ENCODE data around the gene ALPL.

ALPL gene

DNA sequence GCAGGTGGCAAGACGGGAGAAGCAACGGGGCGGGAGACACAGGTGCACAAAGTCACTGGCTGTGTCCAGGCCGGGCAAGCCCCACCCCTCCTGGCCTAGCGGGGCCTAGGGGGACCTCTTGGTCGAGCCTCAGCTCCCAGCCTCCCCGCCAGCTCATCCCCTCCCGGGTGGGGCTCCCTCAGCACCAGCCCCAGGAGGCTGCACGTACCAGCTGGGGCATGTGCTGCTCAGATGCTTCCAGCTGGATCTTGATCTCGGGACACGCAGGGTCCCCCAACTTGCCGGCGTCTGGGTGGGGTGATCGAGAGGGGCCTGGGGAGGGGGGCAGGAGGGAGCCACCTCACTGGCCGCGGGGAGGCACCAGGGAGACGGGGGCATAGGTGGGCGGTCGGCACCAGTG is 88.5 kb downstream of the ALPL start:
- no peak for TF ChIP-seq JUND (IDR thresholded peaks at IDR 0.05; ENCODE audit: low read depth)
- in situ Hi-C loops (cut with HindIII; ENCODE audit: low pct_unique_long_range_greater_than_20kb, low sequenced_read_pairs) = no loop called here
- no peak for DNase-seq (ENCODE audit: low read depth in 1 of 2, low spot score in 1 of 2)

DNA sequence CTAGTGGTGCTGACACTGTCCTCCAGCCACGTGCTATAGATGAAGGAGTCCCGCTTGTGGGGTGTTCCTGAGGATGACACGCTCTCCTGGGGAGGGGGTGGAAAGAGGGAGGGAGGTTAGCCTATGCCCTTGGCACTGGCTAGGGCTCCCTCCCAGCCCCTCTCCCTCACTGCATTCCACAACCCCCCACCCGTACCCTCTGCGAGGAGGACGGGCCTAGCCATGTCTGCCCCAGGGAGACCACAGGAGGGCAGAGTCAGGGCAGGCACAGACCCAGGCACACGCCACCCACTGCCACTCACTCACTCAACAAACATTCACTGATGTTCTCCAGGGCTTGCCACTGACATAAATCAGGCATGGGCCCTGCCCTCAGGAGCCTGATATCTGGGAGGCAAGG is 89.2 kb downstream of the ALPL start:
- in situ Hi-C loops (cut with HindIII; ENCODE audit: low pct_unique_long_range_greater_than_20kb, low sequenced_read_pairs) = no loop called here
- TF ChIP-seq JUND (IDR thresholded peaks at IDR 0.05; ENCODE audit: low read depth) = no peak
- no peak for DNase-seq (ENCODE audit: low read depth in 1 of 2, low spot score in 1 of 2)

DNA sequence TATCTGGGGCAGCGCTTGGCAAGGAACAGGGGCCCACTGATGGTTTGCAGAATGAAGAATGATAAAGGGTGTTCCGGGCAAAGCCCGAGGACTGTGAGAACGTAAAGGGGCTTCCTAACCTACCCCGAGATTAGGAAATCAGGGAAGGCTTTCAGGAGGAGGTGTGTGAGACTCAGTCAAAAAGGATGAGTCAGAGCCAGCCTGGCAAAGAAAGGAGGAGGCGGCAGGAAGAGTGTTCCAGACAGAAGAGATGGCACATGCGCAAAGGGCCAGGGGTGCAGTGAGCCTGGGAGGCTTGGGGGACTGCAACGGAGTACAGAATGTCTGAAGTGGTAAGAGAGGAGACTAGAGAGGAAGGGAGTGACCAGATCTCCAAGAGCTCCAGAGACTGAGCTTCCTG is 89.7 kb downstream of the ALPL start:
- no peak for DNase-seq (ENCODE audit: low read depth in 1 of 2, low spot score in 1 of 2)
- in situ Hi-C loops (cut with HindIII; ENCODE audit: low pct_unique_long_range_greater_than_20kb, low sequenced_read_pairs) = no loop called here
- TF ChIP-seq JUND (IDR thresholded peaks at IDR 0.05; ENCODE audit: low read depth) = no peak

DNA sequence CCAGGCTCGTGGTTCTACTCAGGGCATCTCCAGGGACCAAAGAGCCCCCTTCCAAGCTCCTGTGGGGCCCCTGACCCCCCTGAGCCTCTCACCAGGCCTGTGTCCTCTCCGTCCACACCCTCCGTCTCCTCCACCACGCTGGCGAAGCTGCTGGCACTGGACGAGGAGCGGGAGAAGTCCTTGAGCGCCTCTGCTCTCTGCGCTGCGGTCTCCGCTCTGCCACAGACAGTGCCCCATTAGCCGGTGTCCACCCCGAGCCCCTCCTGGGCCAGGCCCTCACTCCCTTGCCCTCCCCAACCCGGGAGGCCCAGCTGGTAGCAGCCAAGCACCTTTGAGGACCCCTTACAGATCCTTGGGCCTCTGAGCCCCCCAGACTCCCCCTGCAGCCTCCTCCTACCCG is 90.2 kb downstream of the ALPL start:
- TF ChIP-seq JUND (IDR thresholded peaks at IDR 0.05; ENCODE audit: low read depth) = no peak
- in situ Hi-C loops (cut with HindIII; ENCODE audit: low pct_unique_long_range_greater_than_20kb, low sequenced_read_pairs) = no loop called here
- DNase-seq (ENCODE audit: low read depth in 1 of 2, low spot score in 1 of 2) = no peak

DNA sequence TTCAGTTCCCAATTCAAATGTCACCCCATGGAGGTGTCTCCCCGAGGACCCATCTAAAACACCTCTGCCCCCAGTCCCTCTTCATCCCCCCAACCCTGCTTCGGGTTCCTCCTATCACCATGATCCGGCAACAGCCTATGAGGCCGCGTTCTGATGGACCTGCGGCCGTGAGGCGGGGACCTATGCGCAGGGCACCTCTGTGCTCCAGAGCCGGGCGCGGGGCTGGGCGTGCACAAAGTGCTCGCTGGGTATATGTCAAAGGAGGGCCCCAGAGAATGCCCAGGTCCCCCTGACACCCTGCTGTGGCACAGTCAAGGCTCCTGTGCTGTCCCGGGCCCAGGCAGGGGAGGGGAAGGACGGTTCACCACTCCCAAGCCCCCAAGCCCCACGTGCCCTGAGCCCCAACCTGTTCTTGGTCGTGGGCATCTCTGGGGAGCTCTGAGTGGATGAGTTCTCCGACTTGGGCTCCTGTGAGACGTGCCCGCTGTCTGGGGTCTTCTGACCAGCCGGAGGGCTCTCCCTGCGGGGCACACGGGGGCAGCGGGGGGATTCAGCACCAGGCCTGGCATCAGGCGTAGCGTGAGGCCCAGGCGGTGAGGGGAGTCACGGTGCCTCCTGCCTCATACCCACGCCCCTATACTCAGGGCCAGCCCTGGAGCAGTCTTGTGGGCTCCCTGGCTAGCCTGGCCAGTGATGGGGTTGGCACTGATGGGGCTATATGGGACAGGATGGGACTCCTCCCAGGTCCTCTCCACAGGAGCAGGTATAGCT is 92.2 kb downstream of the ALPL start:
- TF ChIP-seq JUND (IDR thresholded peaks at IDR 0.05; ENCODE audit: low read depth) = no peak
- DNase-seq (ENCODE audit: low read depth in 1 of 2, low spot score in 1 of 2) = no peak
- in situ Hi-C loops (cut with HindIII; ENCODE audit: low pct_unique_long_range_greater_than_20kb, low sequenced_read_pairs) = no loop called here

DNA sequence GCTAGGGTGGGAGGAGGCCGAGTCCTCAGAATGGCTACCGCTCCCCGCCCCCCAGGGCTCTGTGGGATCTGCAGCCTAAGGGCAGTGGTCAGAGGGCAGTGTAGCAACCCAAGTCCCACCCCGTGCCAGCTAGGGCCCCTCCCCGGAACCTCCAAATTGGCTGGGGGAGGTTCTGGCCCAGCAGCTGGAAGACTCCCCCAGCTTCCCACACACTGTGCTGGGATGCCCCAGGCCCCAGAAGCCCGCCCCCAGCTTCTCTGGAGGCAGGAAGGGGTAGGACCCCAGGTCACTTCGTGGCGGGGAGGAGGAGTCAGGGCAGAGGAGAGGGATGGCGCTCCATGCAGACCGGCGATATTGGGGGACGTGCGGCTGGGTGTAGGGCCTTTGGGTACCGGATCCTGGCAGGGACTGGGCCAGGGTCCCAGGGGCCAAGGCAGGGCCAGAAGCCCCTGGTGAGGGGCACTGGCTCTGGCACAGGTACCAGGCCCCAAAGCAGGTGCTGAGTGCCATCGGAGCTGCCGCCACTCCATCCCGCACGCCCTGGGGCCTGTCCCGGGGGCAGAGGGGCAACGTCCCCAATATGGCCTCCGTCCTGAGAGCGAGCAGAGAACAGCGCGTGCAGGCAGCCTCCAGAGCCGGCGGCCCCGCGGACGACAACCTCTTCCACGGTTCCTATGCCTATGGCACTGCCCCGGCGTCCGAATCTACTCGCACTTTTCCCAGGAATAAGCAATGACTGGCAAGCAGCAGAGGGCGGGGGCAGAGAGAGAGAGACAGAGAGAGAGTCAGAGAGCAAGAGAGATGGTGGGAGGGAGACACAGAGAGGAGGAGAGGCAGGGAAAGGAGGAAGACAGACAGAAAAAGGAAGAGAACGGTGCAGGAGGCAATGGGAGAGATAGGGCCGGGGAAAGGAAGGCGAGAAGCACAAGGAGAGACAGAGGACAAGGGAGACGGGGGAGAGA is 94.2 kb downstream of the ALPL start:
- in situ Hi-C loops (cut with HindIII; ENCODE audit: low pct_unique_long_range_greater_than_20kb, low sequenced_read_pairs) = no loop called here
- DNase-seq (ENCODE audit: low read depth in 1 of 2, low spot score in 1 of 2) = no peak
- no peak for TF ChIP-seq JUND (IDR thresholded peaks at IDR 0.05; ENCODE audit: low read depth)

DNA sequence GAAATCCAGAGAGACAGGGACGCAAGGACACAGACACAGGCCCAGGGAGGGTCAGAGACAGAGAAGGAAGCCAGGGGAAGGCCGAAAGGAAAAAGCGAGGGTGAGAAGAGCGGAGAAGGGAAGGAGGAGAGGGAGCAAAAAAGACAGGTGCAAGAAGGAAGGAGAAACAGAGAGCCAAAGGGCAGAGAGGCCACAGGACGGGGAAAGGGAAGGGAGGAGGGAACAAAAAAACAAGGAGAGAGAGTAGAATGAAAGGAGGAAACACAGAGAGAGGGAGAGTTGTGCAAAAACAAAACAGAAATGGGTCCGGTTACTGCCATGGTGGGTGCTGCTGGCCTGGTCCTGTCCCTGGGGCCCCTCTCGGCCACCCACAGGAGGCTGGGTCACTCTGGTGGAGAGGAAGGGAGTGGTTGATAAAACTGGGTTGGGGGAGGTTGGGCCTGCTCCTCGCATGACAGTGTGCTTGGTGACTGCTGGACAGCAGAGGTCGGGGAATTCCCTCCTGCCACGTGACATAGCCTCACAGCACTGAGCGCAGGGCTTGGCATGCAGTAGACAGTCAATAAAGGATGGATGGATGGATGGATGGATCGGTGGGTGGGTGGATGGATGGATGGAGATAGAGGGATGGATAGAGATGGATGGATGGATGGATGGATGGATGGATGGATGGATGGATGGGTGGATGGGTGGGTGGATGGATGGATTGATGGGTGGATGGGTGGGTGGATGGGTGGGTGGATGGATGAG is 95.2 kb downstream of the ALPL start:
- no peak for DNase-seq (ENCODE audit: low read depth in 1 of 2, low spot score in 1 of 2)
- no peak for TF ChIP-seq JUND (IDR thresholded peaks at IDR 0.05; ENCODE audit: low read depth)
- in situ Hi-C loops (cut with HindIII; ENCODE audit: low pct_unique_long_range_greater_than_20kb, low sequenced_read_pairs) = no loop called here

DNA sequence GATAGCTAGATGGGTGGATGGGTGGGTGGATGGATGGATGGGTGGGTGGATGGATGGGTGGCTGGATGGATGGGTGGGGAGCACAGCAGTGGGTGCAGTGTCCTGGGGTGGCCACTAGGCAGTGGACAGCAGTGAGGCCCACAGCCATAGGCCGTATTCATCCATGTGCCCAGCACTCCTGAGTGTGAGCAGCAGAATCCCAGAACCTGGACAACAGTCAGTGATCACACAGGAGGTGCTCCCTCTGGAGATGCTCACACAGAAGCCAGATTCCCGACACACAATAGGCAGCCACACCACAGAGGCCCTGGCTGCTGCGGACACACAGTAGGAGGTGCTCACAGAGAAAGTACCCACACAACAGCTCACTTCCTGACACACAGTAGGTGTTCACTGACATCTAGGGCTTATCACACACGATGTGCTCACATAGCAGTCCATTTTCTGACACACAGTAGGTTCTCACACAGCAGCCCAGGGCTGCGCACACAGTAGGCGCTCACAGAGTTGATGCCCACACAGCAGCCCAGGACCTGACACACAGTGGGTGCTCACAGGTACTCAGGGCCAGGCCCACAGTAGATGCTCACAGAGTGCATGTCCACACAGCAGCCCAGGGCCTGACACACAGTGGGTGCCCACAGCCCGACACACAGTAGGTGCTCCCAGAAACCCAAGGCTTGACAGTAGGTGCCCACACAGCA is 95.9 kb downstream of the ALPL start:
- in situ Hi-C loops (cut with HindIII; ENCODE audit: low pct_unique_long_range_greater_than_20kb, low sequenced_read_pairs) = no loop called here
- no peak for TF ChIP-seq JUND (IDR thresholded peaks at IDR 0.05; ENCODE audit: low read depth)
- DNase-seq (ENCODE audit: low read depth in 1 of 2, low spot score in 1 of 2) = no peak

DNA sequence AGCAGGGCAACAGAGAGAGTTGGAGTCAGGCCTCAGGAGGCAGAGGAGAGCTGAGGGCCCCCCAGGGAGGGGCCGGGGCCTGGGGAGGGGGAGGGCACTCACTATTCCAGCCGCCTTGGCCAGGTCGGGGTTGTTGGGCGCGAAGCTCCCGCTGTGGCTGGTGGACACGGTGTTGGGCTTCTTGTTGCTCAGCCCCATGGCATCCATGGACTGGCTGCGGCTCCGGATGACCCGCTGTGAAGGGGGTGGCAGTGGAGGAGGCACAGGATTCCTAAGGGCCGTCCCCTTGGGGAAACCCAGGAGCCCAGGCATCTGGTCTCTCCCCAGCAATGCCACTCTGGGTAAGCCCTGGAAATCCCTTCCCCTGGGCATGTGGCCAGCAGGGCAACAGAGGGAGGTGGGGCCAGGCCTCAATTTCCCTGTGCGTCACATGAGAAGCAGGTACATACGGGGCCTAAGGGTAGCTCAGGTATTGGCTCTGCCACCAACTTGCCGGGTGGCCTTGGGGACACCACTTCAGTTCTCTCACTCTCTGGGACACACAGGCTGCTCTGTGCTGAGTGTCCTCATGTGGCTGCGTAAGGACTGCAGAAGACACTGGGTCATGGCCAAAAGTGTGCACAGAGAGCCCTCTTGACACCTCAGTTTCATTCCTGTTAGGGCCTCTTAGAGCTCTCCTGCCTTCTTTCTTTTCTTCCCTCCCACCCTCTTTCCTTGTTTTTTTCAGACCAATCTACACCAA is 96.9 kb downstream of the ALPL start:
- in situ Hi-C loops (cut with HindIII; ENCODE audit: low pct_unique_long_range_greater_than_20kb, low sequenced_read_pairs) = no loop called here
- TF ChIP-seq JUND (IDR thresholded peaks at IDR 0.05; ENCODE audit: low read depth) = no peak
- no peak for DNase-seq (ENCODE audit: low read depth in 1 of 2, low spot score in 1 of 2)

DNA sequence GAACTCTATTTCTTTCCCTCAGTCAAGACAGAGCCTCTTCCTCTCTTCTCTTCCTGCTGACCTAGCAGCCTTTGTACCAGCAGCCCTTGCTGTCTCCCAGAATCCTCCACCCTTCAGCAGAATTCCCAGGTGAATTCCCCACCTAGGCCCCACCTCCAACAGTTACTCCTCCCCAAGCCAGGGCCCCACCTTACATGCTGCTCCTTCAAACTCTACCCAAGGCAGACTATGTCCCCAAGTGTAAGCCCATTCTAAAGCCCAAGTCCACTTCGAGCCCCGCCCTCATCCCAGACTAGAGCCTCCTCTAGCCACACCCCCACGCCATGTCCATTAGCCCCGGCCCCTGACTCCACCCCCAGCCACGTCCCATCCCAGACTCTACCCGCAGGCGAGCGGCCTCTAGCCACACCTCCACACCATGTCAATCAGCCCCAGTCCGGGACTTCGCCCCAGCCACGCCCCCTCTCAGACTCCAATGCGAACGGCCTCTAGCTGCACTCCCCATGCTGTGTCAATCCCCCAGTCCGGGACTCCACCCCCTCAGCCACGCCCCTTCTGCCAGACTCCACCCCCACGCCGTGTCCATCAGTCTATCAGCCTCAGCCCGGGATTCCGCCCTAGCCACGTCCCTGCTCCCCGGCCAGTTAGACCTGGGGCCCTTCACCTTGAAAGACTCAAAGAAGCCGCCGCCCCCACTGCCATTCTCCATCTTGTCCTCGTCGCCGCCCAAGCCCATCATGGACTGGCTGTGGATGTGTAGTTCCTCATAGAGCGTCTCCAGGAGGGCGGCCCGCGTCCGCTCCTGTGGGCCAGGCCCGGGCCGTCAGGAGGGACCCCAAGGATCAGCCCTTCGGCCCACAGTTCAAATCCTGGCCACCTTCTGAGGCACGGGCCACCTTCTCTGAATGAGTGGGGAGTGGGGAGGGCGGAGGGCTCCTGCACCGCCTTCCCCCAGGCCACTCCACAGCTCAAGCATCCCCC is 98.6 kb downstream of the ALPL start:
- DNase-seq (ENCODE audit: low read depth in 1 of 2, low spot score in 1 of 2) = peak; percentile 97 to 98
- in situ Hi-C loops (cut with HindIII; ENCODE audit: low pct_unique_long_range_greater_than_20kb, low sequenced_read_pairs) = no loop called here
- no peak for TF ChIP-seq JUND (IDR thresholded peaks at IDR 0.05; ENCODE audit: low read depth)
